GM21619 (cell line): ENCODE measurements around the gene TFB2M.

Source experiments
- ATAC-seq: cut with Tn5 transposase; IDR thresholded peaks from one replicate; pipeline ENCODE4 v1.9.1; 2021; ENCODE audit not compliant: unreplicated experiment

The TFB2M gene

GRCh38 chr1:246558041-246558440 is 8.0 kb downstream of the TFB2M start:
- no peak for ATAC-seq

DNA sequence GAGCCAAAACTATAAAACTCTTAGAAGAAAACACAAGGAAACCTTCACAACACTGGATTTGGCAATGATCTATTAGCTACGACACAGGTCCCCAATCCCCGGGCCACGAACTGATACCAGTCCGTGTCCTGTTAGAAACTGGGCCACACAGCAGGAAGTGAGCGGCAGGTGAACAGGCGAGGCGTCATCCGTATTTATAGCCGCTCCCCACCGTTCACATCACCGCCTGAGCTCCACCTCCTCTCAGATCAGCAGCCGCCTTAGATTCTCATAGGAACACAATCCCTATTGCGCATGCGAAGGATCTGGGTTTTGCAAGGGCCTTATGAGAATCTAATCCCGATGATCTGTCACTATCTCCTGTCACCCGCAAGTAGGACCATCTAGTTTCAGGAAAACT is 11.9 kb downstream of the TFB2M start:
- no peak for ATAC-seq

GRCh38 chr1:246552110-246552509 is 14.0 kb downstream of the TFB2M start:
- ATAC-seq: no peak

GRCh38 chr1:246550402-246550801 is 15.7 kb downstream of the TFB2M start:
- ATAC-seq: no peak

GRCh38 chr1:246549665-246550064 is 16.4 kb downstream of the TFB2M start:
- no peak for ATAC-seq

DNA sequence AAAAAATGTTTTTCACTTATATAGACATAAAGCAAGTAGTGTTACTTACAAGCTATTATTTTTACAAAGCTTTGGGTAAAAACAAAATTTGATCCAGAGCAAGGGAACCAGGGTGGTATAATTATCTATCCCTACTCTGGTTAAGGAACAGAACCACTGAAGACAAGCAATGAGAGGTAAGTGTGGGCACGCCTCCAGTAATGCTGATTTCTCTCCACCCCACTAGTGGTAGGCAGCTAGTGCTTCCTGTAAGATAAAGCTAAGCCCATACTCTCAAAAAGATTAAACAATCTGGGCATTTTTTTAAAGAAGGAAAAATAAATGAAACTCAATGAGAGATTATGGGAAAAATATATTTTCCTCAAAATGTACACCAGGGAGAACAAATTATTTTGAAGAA is 22.1 kb downstream of the TFB2M start:
- ATAC-seq: no peak

DNA sequence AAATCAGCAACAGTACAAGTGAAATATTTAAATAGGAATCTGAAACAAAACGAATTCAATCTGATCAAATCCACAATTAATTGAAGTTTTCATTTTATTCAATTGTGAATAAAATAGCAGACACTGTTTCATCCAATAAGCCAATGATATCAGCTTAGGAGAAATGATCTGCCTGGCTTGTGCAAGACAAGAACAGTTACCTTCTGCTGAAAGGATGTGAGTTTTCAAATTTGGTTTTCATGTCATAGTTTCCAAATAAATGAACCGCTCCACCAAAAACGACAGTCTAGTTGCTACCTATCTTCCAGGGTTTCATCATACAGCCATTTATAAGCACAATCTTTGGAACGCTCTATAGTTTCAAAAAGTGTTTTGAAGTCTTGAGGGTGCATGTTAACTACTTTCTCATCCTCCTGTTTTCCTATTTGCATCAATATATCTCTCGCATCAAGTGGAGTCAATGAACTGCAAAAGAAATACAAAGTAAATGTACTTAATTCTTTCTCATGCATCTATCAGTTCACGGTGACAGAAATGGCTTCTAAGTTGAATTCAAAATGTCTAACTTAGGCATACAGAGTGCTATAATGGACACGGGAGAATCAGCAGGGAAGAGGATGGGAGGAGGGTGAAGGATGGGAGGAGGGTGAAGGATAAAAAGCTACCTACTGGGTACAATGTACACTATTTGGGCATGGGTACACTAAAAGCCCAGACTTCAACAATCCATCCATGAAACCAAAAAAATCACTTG is 25.1 kb downstream of the TFB2M start:
- no peak for ATAC-seq

DNA sequence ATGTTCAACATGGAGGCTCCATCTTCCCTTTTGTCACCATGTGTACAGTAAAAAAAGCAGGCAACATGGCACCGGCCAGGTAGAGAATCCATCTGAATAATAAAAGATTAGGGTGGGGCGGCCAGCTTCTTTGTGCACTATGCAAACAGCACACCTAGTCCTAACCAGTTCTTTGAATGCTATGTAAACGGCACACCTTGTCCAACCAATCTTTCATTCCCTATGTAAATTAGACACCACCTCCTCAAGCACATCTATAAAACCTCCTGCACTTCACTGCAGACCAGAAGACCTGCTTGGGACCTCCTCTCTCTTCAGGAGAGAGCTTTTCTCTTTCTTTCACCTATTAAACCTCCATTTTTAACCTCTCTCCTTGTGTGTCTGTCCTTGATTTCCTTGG is 28.2 kb downstream of the TFB2M start:
- no peak for ATAC-seq

DNA sequence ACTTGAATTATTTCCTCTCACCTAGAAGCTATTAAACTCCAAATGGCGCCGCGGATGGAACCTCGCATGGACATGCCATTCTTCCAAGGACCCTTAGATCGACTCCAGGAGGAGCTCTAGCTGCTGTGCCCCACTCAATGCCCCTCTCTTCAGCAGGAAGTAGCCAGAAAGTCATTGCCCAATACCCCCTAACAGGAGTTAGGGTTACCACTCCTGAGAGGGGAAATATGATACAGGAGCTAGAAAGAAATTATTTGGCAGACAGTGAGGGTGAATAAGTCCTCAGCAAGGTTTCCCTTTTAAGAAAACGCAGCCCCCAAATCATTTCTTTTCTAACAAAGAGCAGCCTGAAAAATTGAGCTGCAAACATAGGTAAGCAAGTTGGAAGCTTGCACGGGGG is 28.6 kb downstream of the TFB2M start:
- no peak for ATAC-seq

- ATAC-seq: no peak
Measured at GRCh38 chr1:246534114-246534513, 31.9 kb downstream of the TFB2M start.

GRCh38 chr1:246533371-246533905 is 32.6 kb downstream of the TFB2M start:
- no peak for ATAC-seq

DNA sequence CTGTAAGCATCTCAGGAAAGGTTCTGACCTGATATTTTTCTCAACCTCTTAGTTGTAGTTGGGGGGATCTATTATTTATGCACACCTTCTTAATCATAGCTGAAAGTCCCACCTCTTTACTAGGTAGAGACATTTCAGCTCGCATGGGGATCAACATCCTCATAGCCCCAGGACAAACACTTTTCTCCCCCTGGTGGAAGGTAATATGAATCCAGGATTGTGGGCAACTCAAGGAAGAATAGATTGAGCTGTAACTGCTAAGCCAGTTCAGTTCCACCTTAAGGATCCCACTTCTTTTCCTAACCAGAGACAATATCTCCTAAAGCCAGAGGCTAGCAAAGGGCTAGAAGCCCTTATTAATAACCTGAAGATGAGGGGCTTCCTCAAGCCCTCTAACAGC is 33.5 kb downstream of the TFB2M start:
- no peak for ATAC-seq

- ATAC-seq: no peak
Measured at GRCh38 chr1:246530482-246530881, 35.6 kb downstream of the TFB2M start.

- no peak for ATAC-seq
Measured at GRCh38 chr1:246528933-246529731, 36.9 kb downstream of the TFB2M start.

DNA sequence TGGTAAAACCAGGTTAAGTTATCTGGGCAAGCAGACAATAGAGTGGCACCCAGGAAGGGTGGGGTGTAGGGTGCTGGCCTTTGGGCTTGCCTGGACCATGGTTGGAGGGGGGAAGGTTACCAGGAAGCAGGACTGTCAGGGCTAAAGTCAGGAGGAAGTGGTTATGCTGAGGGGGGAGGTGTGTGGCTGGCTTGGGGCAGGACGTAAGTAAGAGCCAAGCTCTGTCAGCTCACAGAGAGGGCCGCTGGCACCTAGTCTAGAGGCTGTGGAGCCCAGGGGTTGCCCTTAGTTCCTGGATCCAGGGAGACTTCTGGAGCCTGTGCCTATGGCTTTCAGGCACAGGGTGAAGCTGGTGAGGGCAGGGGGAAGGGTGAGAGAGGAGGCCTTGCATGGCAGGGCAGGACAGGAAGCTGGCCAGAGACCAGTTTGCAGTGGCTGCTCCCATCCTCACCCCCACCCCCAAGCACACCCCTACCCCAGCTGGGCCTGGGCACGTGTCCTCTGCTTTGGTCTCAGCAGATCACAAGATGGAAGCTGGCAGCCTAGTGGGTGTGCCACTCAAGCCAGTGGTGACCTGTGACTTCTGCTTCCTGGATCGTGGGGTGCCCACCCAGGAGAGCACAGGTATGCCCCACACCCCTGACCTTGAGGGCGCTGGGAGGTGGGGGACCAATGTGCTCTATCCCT is 38.5 kb downstream of the TFB2M start:
- ATAC-seq: peak; percentile 81

GRCh38 chr1:246526915-246527314 is 39.1 kb downstream of the TFB2M start:
- no peak for ATAC-seq

GRCh38 chr1:246526380-246526779 is 39.7 kb downstream of the TFB2M start:
- no peak for ATAC-seq

DNA sequence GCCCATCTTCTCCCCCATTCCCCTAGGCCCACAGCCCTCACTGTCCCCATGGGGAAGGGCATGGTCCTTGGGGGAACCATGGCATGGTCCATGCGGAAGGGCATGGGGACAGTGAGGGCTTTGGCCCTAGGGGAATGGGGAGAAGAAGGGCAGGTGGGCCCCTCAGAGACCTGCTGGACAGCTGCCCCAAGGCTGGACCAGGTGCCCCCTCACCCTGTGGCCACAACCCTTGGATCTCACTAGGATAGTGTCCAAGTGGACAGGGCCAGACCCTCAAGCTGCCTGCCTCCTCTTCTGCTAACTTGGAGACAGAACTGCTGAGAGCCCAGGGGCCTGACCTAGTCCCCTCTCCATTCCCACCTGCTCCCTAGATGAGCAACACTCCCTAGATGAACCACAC is 46.5 kb downstream of the TFB2M start:
- ATAC-seq: no peak

DNA sequence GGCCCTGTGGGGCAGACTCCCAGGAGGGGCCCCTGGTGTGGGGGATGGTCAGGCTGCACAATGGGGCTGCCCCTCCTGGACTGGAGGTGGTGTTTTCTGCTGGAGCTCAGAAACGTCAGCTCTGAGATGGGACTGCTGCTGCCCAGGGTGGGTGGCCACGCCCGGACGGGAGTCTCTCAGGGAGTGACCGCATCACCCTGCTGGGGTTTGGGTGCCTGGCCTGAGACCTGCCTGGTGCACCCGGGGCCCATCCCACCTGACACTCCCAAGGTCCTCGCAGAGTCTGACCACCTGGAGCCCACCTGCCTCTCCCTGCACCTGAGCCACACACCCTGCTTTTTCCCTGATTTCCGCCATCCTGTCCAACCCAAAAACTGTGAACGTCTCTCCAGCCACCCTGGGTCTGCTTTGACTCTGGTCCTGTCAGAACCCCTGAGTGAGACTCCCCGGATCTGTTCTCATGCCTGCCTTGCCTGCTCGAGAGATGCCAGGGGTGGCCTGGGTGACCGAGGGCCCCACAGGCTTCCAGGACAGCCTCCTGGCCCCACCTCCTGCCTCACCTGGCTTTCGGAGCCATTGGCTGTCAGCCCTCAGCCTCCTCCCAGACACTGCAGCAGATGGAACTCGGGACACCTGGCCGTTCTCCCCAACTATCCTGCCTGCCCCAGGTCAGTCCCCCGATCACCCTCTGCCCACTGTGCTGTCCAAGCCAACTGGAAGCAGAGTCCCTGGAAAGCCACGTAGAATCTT is 47.4 kb downstream of the TFB2M start:
- no peak for ATAC-seq

DNA sequence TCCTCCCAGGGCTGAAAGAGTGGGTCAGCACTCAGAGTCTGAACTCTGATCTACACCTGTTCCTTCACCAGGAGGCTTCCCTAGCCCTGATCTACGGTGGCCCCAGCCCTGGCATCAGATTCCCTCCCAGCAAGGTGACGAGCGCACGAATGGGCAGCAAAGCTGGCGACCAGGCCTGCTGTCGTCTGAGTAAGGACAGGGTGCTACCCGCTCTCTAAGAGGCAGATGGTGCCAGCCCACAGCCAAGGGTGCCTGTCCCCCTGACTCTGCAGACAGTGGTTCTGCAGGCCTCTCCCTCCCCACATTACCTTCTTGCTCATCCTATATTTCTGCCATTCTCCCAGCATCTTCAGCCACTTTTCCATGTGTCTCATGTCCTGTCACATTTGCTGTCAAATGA is 48.7 kb downstream of the TFB2M start:
- no peak for ATAC-seq

- no peak for ATAC-seq
Measured at GRCh38 chr1:246516126-246516525, 49.9 kb downstream of the TFB2M start.
